CD14-positive monocyte (primary cell): ENCODE data around the gene PTPN12. TPM values are rescaled to one million over a fixed set of nuclear protein-coding genes. Genes with fewer than 3 reads are reported as not detected.
"Not testable (repeated sequence)": the region's sequence is repeated elsewhere in the genome, so short reads cannot be mapped to it uniquely, and the experiment has no call there.

Experiments used
- DNase-seq, 3 donors: peaks; one replicate each; pipeline ENCODE4 v3.0.0-alpha.2; 2011 to 2022
- H2AFZ ChIP-seq: 2 replicates; pipeline ENCODE4 v1.6.0; 2012; ENCODE audit warnings: mild to moderate bottlenecking, low read depth, low read length, inconsistent platforms; ENCODE audit not compliant: insufficient read depth, poor library complexity, severe bottlenecking
- H3K27ac ChIP-seq, 2 donors: 1 replicate in 1 of 2; 2 replicates in 1 of 2; pipeline ENCODE4 v1.5.1; 2012 to 2013; ENCODE audit warnings: low read length in 2 of 2, control low read depth in 1 of 2, inconsistent platforms in 1 of 2, low read depth in 1 of 2, mild to moderate bottlenecking in 1 of 2
- H3K27me3 ChIP-seq, 2 donors: one replicate each; pipeline versions ENCODE4 v1.6.0 to v1.6.1; 2011 to 2013; ENCODE audit warnings: low read length in 2 of 2; ENCODE audit not compliant: control insufficient read depth in 2 of 2, insufficient read depth in 2 of 2
- H3K36me3 ChIP-seq, 2 donors: replicated peaks in 1 of 2; 1 replicate in 1 of 2; 2 replicates in 1 of 2; pipeline versions ENCODE4 v1.5.1 to v1.6.1; 2012 to 2013; ENCODE audit warnings: low read length in 2 of 2, control low read depth in 1 of 2, inconsistent platforms in 1 of 2, mild to moderate bottlenecking in 1 of 2; ENCODE audit not compliant: insufficient read depth in 2 of 2, control insufficient read depth in 1 of 2
- H3K4me1 ChIP-seq, 2 donors: 1 replicate in 1 of 2; 2 replicates in 1 of 2; pipeline versions ENCODE4 v1.5.1 to v1.6.1; 2012 to 2013; ENCODE audit warnings: low read length in 2 of 2, control low read depth in 1 of 2, inconsistent platforms in 1 of 2, mild to moderate bottlenecking in 1 of 2, moderate library complexity in 1 of 2; ENCODE audit not compliant: insufficient read depth in 2 of 2, control insufficient read depth in 1 of 2
- H3K4me2 ChIP-seq: replicated peaks from 2 replicates; pipeline ENCODE3; 2012; ENCODE audit warnings: low read length, moderate library complexity, mild to moderate bottlenecking; ENCODE audit not compliant: poor library complexity, severe bottlenecking; ENCODE audit errors: extremely low read depth
- H3K4me3 ChIP-seq, 3 experiments: fragments of 200-600 bp in 1 of 3; sonication (generic) in 1 of 3; replicated peaks in 1 of 3; 1 replicate in 2 of 3; 2 replicates in 1 of 3; pipeline ENCODE4 v1.5.1; 2011 to 2013; ENCODE audit warnings: low read length in 3 of 3, mild to moderate bottlenecking in 3 of 3, control low read depth in 2 of 3, low read depth in 2 of 3, inconsistent platforms in 1 of 3, moderate library complexity in 1 of 3
- H3K79me2 ChIP-seq: 2 replicates; pipeline ENCODE4 v1.6.0; 2012; ENCODE audit warnings: mild to moderate bottlenecking, control low read depth, inconsistent platforms, low read length, moderate library complexity; ENCODE audit not compliant: insufficient read depth
- H3K9ac ChIP-seq: 2 replicates; pipeline ENCODE4 v1.6.0; 2017; ENCODE audit warnings: low read length, mild to moderate bottlenecking; ENCODE audit not compliant: insufficient read depth, poor library complexity, severe bottlenecking
- H3K9me3 ChIP-seq, 2 donors: replicated peaks in 1 of 2; 1 replicate in 1 of 2; 2 replicates in 1 of 2; pipeline versions ENCODE4 v1.5.1 to v1.6.1; 2012 to 2013; ENCODE audit warnings: low read length in 2 of 2, control low read depth in 1 of 2; ENCODE audit not compliant: control insufficient read depth in 1 of 2, insufficient read depth in 1 of 2
- H4K20me1 ChIP-seq: 2 replicates; pipeline ENCODE4 v1.6.0; 2012; ENCODE audit warnings: mild to moderate bottlenecking, low read length, control low read depth, moderate library complexity; ENCODE audit not compliant: insufficient read depth
- H3K27ac Mint-ChIP-seq, 7 donors: one replicate each; pipeline ENCODE4 v1.8.0; 2020; ENCODE audit warnings: mild to moderate bottlenecking in 7 of 7, mixed read lengths in 7 of 7, moderate library complexity in 6 of 7, inconsistent platforms in 2 of 7
- H3K27me3 Mint-ChIP-seq, 3 donors: one replicate each; pipeline ENCODE4 v1.8.0; 2021 to 2022; ENCODE audit warnings: low read depth in 3 of 3, mild to moderate bottlenecking in 3 of 3, mixed read lengths in 3 of 3, moderate library complexity in 3 of 3, inconsistent platforms in 1 of 3
- H3K36me3 Mint-ChIP-seq, 2 donors: one replicate each; pipeline ENCODE4 v1.8.0; 2020; ENCODE audit warnings: mixed read lengths in 2 of 2, inconsistent platforms in 1 of 2, mild to moderate bottlenecking in 1 of 2
- H3K4me1 Mint-ChIP-seq: one replicate; pipeline ENCODE4 v1.8.0; 2020; ENCODE audit warnings: mild to moderate bottlenecking, mixed read lengths
- H3K4me3 Mint-ChIP-seq, 2 donors: one replicate each; pipeline ENCODE4 v1.8.0; 2020; ENCODE audit warnings: mild to moderate bottlenecking in 2 of 2, mixed read lengths in 2 of 2, moderate library complexity in 1 of 2
- H3K9me3 Mint-ChIP-seq, 7 donors: one replicate each; pipeline ENCODE4 v1.8.0; 2020 to 2022; ENCODE audit warnings: mixed read lengths in 7 of 7, mild to moderate bottlenecking in 6 of 7, moderate library complexity in 6 of 7, inconsistent platforms in 2 of 7
- WGBS: methylation state at CpG from one replicate; pipeline ENCODE4 v1.1.5; 2013; ENCODE audit warnings: missing lambda C conversion rate; ENCODE audit not compliant: insufficient coverage; 5-methylcytosine and 5-hydroxymethylcytosine counted together
- intact Hi-C, 2 donors: fragments of 100-400 bp; cut with micrococcal nuclease; formaldehyde crosslinking; loops; one replicate each; pipeline versions ENCODE4 v1.15.0 to v1.15.1; 2023
- polyA plus RNA-seq, 3 donors: library from polyadenylated mRNA; depleted of rRNA in 1 of 3; unstranded in 2 of 3; stranded (reverse) in 1 of 3; fragments of 300-500 nt in 2 of 3; fragments of >200 nt in 1 of 3; fragmentation: Illumina TruSeq in 2 of 3; gene quantifications; 1 replicate in 2 of 3; 2 replicates in 1 of 3; pipeline ENCODE4 v1.2.3, GENCODE V29; 2012 to 2021
- TF ChIP-seq, protein P1 (sequence below): fragments of 200-600 bp; IDR thresholded peaks from one replicate; pipeline ENCODE4 v1.8.0; 2022; ENCODE audit warnings: antibody characterized with exemption, mild to moderate bottlenecking

The PTPN12 gene
- polyA plus RNA-seq, 3 donors, result 6.6 to 36.7 (median 11.8) TPM

DNA sequence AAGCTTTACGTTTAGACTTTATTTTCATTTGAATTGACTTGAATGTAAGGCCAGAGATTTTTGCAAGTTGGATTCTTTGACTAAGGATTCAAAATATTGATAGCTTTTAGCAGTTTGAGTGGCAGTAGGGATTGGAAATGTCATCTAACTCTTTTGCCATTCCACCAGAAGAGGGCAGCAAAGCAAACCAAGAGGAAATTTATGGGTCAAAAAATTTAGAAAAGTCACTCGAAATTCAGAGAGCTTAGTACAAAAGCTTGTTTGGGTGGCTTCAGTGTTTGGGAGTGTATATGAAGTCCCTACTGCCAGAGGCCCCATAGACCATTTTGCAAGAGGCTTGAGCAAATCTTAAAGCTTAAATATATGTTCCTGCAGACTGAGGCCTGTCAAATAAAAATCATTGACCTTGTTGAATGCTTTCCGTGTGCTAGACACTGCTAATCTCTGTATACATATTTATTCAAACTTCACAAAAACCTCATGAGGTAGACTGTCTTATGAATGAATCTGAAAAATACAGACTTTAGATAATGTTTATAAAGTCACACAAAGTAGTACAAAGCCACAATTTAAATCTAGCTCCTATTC is 114.6 kb downstream of the PTPN12 start:
- H3K4me3 Mint-ChIP-seq, result no peak overlapping the region
- peaks cover 3% of the 10 kb centered on the region for H3K4me1 Mint-ChIP-seq
- H3K9me3 Mint-ChIP-seq, result no peaks in the 10 kb centered on the region
- Histone ChIP-seq H2AFZ (no peak overlapping the region), H3K79me2 (no peaks in the 10 kb centered on the region), H3K27me3 (no peaks in the 10 kb centered on the region), H3K36me3 (peaks cover 33 to 59% of the 10 kb centered on the region in 2 donors), H3K4me2 (no peak overlapping the region), H4K20me1 (peaks cover 10% of the 10 kb centered on the region), H3K9ac (no peak overlapping the region), H3K4me1 (no peaks in the 10 kb centered on the region), H3K27ac (no peak overlapping the region), H3K9me3 (no peaks in the 10 kb centered on the region), H3K4me3 (no peak overlapping the region)
- TF ChIP-seq, protein P1, sequence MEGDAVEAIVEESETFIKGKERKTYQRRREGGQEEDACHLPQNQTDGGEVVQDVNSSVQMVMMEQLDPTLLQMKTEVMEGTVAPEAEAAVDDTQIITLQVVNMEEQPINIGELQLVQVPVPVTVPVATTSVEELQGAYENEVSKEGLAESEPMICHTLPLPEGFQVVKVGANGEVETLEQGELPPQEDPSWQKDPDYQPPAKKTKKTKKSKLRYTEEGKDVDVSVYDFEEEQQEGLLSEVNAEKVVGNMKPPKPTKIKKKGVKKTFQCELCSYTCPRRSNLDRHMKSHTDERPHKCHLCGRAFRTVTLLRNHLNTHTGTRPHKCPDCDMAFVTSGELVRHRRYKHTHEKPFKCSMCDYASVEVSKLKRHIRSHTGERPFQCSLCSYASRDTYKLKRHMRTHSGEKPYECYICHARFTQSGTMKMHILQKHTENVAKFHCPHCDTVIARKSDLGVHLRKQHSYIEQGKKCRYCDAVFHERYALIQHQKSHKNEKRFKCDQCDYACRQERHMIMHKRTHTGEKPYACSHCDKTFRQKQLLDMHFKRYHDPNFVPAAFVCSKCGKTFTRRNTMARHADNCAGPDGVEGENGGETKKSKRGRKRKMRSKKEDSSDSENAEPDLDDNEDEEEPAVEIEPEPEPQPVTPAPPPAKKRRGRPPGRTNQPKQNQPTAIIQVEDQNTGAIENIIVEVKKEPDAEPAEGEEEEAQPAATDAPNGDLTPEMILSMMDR, result peak; percentile 78
- H3K27ac Mint-ChIP-seq, result no peak overlapping the region
- WGBS, result 0% methylated on average over 1 of the region's 3 CpGs
- peaks cover 29 to 50% of the 10 kb centered on the region in 2 donors for H3K36me3 Mint-ChIP-seq
- H3K27me3 Mint-ChIP-seq, result peaks cover 0 to 2% (median 0%) of the 10 kb centered on the region in 3 donors
- DNase-seq, result peak; percentile 14 to 18 (median 15)
- intact Hi-C loops, result loop anchor here in 1 of 2 donors (5.0 kb wide), 1 partner anchor 106 kb away; no protein-coding TSS in a partner anchor

DNA sequence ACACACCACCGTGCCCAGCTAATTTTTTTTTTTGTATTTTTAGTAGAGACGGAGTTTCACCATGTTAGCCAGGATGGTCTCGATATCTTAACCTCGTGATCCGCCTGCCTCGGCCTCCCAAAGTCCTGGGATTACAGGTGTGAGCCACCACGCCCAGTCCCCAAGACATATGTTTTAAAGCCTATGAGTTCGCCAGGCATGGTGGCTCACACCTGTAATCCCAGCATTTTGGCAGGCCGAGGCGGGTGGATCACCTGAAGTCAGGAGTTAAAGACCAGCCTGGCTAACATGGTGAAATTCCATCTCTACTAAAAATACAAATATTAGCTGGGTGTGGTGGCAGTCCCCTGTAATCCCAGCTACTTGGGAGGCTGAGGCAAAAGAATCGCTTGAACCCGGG is 115.7 kb downstream of the PTPN12 start:
- not testable (repeated sequence) for DNase-seq, H3K79me2 ChIP-seq, H3K27ac Mint-ChIP-seq, H3K9ac ChIP-seq, H3K27ac ChIP-seq, H3K27me3 ChIP-seq, H3K4me3 ChIP-seq, H3K4me1 ChIP-seq, H3K4me2 ChIP-seq, H2AFZ ChIP-seq, H3K4me1 Mint-ChIP-seq, H3K4me3 Mint-ChIP-seq, H3K9me3 Mint-ChIP-seq, H3K9me3 ChIP-seq, H3K27me3 Mint-ChIP-seq
- peaks cover 29 to 45% of the 10 kb centered on the region in 2 donors for H3K36me3 Mint-ChIP-seq
- H3K36me3 ChIP-seq, result peaks cover 25 to 54% of the 10 kb centered on the region in 2 donors
- WGBS, result 100% methylated on average over 9 of the region's 12 CpGs
- H4K20me1 ChIP-seq, result peaks cover 10% of the 10 kb centered on the region
- intact Hi-C loops, result loop anchor here in 1 of 2 donors (5.0 kb wide), 1 partner anchor 104 kb away; no protein-coding TSS in a partner anchor
